Thoracic aorta (tissue), 2 donors: ENCODE data around the gene METTL26. TPM values are rescaled to one million over a fixed set of nuclear protein-coding genes. Genes with fewer than 3 reads are reported as not detected.

Source experiments
- ATAC-seq: fragments of 150-250 bp; one replicate; pipeline ENCODE4 v1.8.0; 2017; ENCODE audit warnings: low read depth; ENCODE audit not compliant: insufficient number of reproducible peaks, low FRiP score
- DNase-seq: peaks from one replicate; pipeline ENCODE4 v3.0.0-alpha.2; 2020; ENCODE audit warnings: low spot score
- H3K27ac ChIP-seq, 2 donors: fragments of 200-600 bp; sonication (generic); 1 replicate in 1 of 2; 2 replicates in 1 of 2; pipeline ENCODE4 v1.5.1; 2016; ENCODE audit warnings: mild to moderate bottlenecking in 2 of 2, moderate library complexity in 2 of 2
- H3K27me3 ChIP-seq: fragments of 200-600 bp; sonication (generic); replicated peaks from 2 replicates; pipeline ENCODE4 v1.6.0; 2016; ENCODE audit warnings: mild to moderate bottlenecking; ENCODE audit not compliant: insufficient read depth
- H3K36me3 ChIP-seq: fragments of 200-600 bp; sonication (generic); one replicate; pipeline ENCODE4 v1.5.1; 2016
- H3K4me1 ChIP-seq, 2 donors: fragments of 200-600 bp; sonication (generic); 1 replicate in 1 of 2; 2 replicates in 1 of 2; pipeline versions ENCODE4 v1.5.1 to v1.6.0; 2016; ENCODE audit warnings: low read depth in 2 of 2, mild to moderate bottlenecking in 1 of 2; ENCODE audit not compliant: control insufficient read depth in 1 of 2
- H3K4me3 ChIP-seq: fragments of 200-600 bp; sonication (generic); 2 replicates; pipeline ENCODE4 v1.5.1; 2016; ENCODE audit warnings: mild to moderate bottlenecking
- H3K9me3 ChIP-seq: fragments of 200-600 bp; sonication (generic); 2 replicates; pipeline ENCODE4 v1.5.1; 2016
- total RNA-seq, 2 donors: library from RNA; depleted of rRNA; stranded (reverse); fragments of >200 nt; gene quantifications; one replicate each; pipeline versions ENCODE4 v1.1.0 to v1.2.3, GENCODE V29; 2016
- TF ChIP-seq, protein P1 (sequence below): fragments of 200-600 bp; sonication (generic); IDR thresholded peaks from one replicate; pipeline ENCODE4 v1.5.1; 2019; ENCODE audit warnings: antibody characterized with exemption

METTL26 gene
- total RNA-seq, 2 donors from 2014 or later: 83.4 to 217 TPM

DNA sequence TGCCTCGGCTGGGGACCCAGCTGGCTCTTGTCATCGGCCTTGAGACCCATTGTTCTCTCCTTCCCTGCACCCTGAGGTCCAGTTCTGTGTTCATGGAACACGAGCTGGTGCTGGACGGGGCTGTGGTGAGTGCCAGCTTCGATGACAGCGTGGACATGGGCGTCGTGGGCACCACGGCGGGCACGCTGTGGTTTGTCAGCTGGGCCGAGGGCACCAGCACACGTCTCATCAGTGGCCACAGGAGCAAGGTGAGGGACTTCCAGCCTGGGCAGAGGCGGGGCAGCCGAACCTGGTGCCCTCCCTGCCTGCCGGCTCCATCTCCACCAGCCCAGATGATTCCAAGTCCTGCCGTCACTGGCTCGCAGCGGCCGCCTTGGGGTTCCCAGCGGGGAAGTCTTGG lies 26.5 kb upstream of the METTL26 start:
- H3K36me3 ChIP-seq: no peaks in the 10 kb centered on the region
- DNase-seq (no peak), ATAC-seq (no peak)
- H3K9me3 ChIP-seq: no peaks in the 10 kb centered on the region
- H3K4me1 ChIP-seq: peaks cover 0 to 4% of the 10 kb centered on the region in 2 donors
- no peaks in the 10 kb centered on the region for H3K27me3 ChIP-seq
- H3K4me3 ChIP-seq: no peak overlapping the region
- H3K27ac ChIP-seq: no peak overlapping the region
- TF ChIP-seq, protein P1, sequence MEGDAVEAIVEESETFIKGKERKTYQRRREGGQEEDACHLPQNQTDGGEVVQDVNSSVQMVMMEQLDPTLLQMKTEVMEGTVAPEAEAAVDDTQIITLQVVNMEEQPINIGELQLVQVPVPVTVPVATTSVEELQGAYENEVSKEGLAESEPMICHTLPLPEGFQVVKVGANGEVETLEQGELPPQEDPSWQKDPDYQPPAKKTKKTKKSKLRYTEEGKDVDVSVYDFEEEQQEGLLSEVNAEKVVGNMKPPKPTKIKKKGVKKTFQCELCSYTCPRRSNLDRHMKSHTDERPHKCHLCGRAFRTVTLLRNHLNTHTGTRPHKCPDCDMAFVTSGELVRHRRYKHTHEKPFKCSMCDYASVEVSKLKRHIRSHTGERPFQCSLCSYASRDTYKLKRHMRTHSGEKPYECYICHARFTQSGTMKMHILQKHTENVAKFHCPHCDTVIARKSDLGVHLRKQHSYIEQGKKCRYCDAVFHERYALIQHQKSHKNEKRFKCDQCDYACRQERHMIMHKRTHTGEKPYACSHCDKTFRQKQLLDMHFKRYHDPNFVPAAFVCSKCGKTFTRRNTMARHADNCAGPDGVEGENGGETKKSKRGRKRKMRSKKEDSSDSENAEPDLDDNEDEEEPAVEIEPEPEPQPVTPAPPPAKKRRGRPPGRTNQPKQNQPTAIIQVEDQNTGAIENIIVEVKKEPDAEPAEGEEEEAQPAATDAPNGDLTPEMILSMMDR: no peak

- no peak overlapping the region for H3K27ac ChIP-seq
- no peak overlapping the region for H3K4me3 ChIP-seq
- TF ChIP-seq, protein P1: no peak
Measured at GRCh38 chr16:662095-662494, 26.0 kb upstream of the METTL26 start.

GRCh38 chr16:661184-661821 lies 25.2 kb upstream of the METTL26 start:
- DNase-seq (no peak), ATAC-seq (no peak)
- H3K4me3 ChIP-seq: no peak overlapping the region
- H3K9me3 ChIP-seq: no peaks in the 10 kb centered on the region
- TF ChIP-seq, protein P1: no peak
- H3K4me1 ChIP-seq: no peaks in the 10 kb centered on the region
- no peaks in the 10 kb centered on the region for H3K27me3 ChIP-seq
- no peaks in the 10 kb centered on the region for H3K36me3 ChIP-seq
- no peak overlapping the region for H3K27ac ChIP-seq

More at GRCh38 chr16:662095-662494, 26.0 kb upstream of the METTL26 start:
- Histone ChIP-seq H3K4me1 (no peaks in the 10 kb centered on the region), H3K36me3 (no peaks in the 10 kb centered on the region), H3K9me3 (no peaks in the 10 kb centered on the region), H3K27me3 (no peaks in the 10 kb centered on the region)
- ATAC-seq (no peak), DNase-seq (no peak)

DNA sequence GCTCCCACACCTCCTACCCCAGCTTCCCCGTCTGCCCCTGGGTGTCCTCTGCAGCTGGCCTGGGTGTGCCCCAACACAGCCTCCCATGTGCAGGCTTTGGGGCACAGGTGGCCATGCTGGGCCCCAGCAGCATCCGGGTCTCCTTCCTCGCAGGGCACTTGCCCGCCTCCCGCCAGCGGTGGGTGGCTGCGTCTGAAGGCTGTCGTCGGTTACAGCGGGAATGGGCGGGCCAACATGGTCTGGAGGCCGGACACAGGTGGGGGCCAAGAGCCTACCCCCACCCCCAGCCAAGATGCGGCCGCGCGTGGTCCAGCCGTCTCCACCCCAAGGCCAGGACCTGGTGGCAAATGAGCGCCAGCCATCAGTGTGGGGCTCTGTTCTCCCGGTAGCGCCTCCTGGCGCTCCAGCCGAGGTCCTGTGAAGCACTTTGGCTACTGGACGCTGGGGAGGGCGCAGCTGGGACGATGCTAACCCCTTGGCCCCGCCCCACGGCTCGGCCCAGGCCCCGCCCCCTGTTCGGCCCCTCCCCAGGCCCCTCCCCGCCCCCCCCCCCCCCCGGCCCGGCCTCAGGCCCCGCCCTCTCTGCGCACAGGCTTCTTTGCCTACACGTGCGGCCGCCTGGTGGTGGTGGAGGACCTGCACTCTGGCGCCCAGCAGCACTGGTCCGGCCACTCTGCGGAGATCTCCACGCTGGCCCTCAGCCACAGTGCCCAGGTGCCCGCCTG lies 24.5 kb upstream of the METTL26 start:
- no peak for DNase-seq
- H3K27ac ChIP-seq: no peak overlapping the region
- no peak for ATAC-seq
- peaks cover 1% of the 10 kb centered on the region for H3K36me3 ChIP-seq
- H3K27me3 ChIP-seq: no peaks in the 10 kb centered on the region
- no peaks in the 10 kb centered on the region for H3K4me1 ChIP-seq
- H3K4me3 ChIP-seq: peak overlapping the region; percentile 50
- H3K9me3 ChIP-seq: no peaks in the 10 kb centered on the region
- TF ChIP-seq, protein P1: peak; percentile 44

DNA sequence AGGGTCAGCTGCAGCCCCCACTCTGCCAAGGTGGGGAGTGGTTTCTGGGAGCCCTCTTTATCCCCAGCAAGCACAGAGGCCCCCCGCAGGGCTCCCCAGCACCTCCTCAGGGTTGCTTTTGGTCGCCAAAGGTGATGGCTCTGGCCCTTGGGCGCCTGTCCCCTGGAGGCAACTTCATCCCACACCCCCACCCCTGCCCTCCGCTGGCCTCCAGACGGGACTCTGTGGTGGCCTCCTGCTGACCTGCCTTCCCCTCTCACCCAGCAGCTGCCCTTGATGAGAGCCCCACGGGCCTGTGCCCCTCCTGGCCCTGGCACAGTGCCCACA lies 24.0 kb upstream of the METTL26 start:
- H3K27me3 ChIP-seq: no peaks in the 10 kb centered on the region
- TF ChIP-seq, protein P1: no peak
- no peak overlapping the region for H3K27ac ChIP-seq
- H3K9me3 ChIP-seq: no peaks in the 10 kb centered on the region
- ATAC-seq (no peak), DNase-seq (no peak)
- peak overlapping the region; percentile 50 for H3K4me3 ChIP-seq
- no peaks in the 10 kb centered on the region for H3K4me1 ChIP-seq
- peaks cover 4% of the 10 kb centered on the region for H3K36me3 ChIP-seq
